ENCODE results near the gene TIMM23B.
"Not testable (repeated sequence)": the region's sequence is repeated elsewhere in the genome, so short reads cannot be mapped to it uniquely, and the experiment has no call there.

The TIMM23B gene

DNA sequence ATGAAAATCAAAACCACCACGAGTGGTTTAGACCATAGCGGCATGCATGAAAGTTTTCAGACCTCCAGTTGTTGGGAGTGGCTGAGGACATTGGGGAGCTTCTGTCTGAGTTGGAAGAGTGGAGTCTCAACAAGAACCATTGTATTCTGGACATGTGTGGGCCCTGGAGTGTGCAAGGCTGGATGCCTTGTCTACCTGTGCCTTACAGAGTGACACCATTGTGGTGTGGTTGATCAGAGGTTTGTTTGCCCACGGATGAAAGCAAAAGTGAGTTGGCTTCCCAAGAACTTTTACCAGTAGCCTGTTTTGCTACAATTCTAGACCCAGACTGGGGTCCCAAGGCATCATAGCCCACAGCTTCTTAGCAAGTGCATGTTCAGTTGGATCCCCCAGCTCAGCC is 35.9 kb downstream of the TIMM23B start:
- DNase-seq (ENCODE audit: low read depth): not testable (repeated sequence)

DNA sequence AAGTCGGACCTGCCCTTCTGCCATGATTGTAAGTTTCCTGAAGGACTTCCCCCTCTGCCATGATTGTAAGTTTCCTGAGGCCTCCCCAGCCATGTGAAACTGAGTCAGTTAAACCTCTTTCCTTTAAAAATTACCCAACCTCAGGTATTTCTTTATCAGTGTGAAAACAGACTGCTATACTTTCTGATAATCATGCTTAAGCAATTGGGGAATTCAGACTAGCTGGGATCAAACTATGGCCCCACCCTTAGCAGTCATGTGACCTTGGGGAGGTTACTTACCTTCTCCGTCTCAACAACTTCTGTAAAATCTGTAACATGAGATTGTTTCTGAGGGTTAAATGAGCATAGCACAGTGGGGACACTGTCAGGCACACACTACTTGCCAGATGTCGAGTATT is 45.4 kb downstream of the TIMM23B start:
- DNase-seq (ENCODE audit: low read depth): not testable (repeated sequence)

DNA sequence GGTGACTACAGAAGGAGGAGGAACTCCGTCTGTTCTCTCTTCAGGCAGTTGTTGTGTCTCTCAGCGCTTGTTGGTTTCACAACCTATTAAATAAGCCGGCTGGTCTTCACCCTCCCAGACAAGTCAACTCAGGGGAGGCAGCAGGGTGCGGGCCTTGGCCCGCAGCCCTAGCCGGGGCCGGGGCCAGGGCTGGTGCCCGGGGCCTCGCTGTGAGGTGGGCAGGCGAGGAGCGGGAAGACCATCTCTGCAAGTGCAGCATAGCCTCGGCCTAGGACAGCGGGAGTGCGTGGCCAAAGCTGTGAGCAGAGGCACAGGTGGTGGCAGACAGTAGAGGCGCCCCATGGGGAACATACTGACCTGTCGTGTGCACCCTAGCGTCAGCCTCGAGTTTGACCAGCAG is 46.5 kb downstream of the TIMM23B start, which contains the start of gene AGAP6:
Gene AGAP6, plus strand, starts transcription at position 31 of the 400 bp plus-strand sequence. Its CDS starts 310 bp downstream, at position 341.
- DNase-seq (ENCODE audit: low read depth): not testable (repeated sequence)

DNA sequence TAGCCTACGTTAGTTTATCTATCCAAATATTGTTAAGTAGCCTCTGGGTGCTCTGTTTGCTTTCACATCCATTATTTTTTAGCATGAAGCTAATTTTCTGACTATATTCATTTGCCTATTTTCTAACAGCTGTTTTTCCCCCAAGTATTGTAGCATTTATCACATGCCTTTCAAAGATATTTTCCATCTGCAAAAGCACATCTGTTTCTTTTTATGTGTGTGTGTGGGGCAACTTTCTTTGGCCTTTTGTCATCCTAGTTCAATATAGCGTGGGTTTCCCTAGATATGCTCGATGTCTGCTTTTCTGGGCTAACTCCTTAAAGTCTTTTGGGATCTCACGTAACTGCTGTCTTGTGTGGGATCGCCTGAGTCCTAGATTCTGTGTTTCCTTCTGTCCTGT is 53.5 kb downstream of the TIMM23B start:
- DNase-seq (ENCODE audit: low read depth): not testable (repeated sequence)

DNA sequence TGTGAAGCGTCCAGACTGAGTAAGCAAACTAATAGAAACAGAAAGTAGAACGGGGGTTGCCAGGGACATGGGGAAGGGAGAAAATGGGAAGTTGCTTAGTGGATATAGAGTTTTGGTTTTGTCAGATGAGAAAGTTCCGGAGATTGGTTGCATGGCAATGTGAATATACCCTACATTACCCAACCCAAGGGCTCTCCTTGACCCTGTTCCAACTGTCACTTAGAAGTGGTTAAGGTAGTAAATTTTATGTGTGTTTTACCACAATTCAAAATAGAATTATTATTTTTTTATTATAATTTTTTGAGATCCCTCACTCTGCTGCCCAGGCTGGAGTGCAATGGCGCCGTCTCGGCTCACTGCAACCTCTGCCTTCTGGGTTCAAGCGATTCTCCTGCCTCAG is 72.2 kb downstream of the TIMM23B start:
- not testable (repeated sequence) for DNase-seq (ENCODE audit: low read depth)

DNA sequence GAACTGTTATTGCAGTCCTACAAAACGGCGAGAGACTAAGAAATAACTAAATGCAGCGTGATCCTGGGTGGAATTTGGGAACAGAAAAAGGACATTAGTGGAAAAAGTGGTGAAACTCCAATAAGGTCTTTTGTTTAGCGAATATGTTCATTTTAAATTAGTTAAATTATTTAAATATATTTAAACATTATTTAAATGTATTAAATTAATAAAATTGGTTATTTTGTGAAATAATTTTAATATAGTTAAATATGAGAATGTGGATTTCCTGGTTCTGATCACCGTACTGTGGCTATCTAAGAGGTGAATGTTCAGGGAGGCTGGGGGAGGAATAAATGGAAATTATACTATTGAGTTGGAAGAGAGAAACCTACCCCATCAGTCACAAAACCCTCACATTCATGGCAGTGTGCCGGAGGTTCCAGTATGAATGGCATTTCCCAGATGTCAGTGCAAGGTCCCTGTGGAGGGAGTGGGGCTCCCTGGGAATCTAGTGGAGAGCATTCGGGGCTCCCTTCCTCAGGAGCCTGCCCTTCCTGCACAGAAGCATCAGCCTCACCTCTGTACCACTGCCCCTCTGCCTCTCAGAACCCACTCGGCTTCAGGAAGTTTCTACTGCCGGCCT is 73.9 kb downstream of the TIMM23B start:
- DNase-seq (ENCODE audit: low read depth): not testable (repeated sequence)

DNA sequence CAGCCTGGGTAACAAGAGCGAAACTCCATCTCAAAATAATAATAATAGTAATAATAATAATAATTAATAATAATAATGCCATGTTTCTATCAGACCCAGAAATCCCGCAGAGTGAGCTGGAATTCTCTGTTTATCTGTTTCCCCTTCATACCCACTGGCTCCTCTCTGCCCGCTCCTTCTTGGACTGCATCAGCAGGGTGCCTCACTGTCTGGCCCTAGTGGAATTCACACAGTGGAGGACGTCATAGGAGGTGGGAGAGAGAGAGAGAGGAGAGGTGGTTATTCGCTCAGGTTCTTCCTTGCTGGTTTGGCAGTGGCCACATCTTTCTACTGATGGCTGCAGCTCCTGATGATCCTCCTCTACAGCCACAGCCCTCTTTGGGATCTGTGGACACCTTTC is 75.1 kb downstream of the TIMM23B start:
- not testable (repeated sequence) for DNase-seq (ENCODE audit: low read depth)

DNA sequence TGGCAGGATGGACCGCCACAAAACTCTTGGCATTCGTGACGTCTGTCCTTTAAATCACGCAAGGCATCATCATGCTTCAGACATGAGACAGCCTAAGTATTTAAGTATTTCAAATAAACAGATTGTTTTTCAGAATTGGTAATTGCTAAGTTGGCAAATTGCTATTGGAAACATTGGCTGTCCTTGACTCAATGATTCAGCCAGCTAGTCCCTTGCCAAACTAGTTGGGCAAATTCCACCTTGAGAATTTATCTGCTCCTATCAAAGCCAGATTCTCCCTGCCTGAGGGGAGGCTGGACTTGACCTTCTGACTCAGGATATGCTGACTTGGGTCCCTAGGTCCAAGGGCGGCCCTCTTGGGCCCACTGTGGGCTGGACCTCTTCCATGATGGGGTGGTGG is 75.8 kb downstream of the TIMM23B start:
- DNase-seq (ENCODE audit: low read depth): not testable (repeated sequence)

DNA sequence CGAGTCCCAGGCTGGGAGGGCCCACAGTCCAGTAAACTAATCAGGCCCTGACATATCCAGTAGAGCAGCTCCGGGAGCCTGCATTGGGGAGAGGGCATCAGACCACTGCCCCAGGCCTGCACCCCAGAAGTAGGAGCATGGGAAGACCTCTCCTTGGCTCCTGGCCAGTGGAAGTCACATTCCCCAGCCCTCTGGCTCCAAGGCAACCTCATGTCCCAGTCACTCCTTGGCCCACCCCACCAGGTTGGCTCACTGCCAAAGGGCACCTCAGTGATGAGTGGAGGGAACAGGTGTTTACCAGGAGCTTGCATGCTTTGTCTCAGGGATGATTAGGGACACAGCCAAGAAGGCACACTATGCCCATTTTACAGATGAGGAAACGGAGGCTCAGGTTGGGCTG is 77.4 kb downstream of the TIMM23B start:
- DNase-seq (ENCODE audit: low read depth): not testable (repeated sequence)

DNA sequence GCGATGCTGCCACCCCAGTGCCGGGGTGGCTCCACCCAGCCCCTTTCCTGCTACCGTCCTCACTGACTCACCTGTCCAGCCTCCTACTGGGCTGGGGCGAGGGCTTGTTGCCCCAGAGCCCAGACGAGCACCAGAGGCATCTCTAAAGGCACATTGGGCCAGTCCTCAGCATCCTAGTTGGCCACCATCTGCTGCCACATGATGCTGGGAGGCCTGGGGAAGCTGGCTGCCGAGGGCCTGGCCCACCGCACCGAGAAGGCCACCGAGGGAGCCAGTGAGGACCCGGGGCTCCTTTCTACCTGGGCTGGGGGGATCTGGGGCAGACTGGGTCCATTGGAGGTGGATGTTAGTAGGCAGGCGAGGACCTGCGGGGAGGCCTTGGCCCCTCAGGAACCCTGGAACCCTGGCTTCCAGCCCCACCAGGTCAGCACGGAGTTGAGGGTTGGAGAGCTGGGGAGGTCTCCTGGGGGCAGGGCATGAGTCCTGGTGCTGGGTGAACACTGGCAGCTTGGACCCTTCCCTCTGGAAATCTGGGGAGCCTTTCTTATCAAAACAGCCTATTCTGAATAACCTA is 78.7 kb downstream of the TIMM23B start:
- DNase-seq (ENCODE audit: low read depth): not testable (repeated sequence)

DNA sequence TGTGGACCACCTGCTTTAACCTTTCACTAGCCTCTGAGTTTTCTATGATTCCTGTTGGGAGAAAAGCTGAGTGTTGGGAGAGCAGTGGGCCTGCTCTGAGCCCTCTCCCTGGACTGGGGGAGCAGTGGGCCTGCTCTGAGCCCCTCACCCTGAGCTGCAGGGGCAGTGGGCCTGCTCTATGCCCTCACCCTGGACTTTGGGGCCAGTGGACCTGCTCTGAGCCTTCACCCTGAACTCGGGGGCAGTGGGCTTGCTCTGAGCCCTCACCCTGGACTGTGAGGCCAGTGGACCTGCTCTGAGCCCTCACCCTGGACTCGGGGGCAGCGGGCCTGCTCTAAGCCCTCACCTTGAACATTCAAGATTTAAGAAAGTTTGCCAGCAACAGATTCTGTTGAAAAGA is 79.8 kb downstream of the TIMM23B start:
- DNase-seq (ENCODE audit: low read depth): no peak

Data from stimulated activated CD8-positive, alpha-beta memory T cell treated with anti-CD3 and anti-CD28 coated beads, Interleukin-4, amount 100 ng/mL, for 24 hours (primary cell).